Measurements from ENCODE around the gene NSRP1. TPM values are rescaled to one million over a fixed set of nuclear protein-coding genes. Genes with fewer than 3 reads are reported as not detected.

Gene NSRP1
- total RNA-seq, 1 donor from 2014 or later = 25.3 TPM

DNA sequence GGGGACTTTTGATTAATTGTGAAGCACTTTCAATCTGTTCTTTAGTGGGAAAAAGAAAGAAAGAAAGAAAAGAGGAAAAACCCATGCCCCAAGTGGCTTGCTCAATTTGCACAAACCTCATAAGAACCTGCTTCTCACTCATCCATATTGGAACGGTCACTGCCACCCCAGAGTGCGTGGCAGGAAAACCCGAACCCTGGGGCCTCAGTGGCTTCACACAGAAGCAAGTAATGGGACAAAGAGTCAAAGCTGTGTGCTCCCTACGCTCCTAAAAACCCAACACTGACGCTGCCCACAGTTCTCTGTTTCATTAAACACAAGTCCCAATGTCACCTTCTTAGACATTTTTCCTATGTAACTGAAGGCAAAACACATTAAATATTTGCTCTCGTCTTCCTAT, 117.7 kb downstream of the NSRP1 start:
- H3K27me3 Mint-ChIP-seq = peaks cover 60% of the 10 kb centered on the region
- no peaks in the 10 kb centered on the region for H3K36me3 Mint-ChIP-seq (ENCODE audit: insufficient read depth)
- H3K4me3 Mint-ChIP-seq (ENCODE audit: low read depth) = no peak overlapping the region
- peaks cover 43% of the 10 kb centered on the region for H3K4me1 Mint-ChIP-seq (ENCODE audit: low read depth)
- TF ChIP-seq, protein P1, sequence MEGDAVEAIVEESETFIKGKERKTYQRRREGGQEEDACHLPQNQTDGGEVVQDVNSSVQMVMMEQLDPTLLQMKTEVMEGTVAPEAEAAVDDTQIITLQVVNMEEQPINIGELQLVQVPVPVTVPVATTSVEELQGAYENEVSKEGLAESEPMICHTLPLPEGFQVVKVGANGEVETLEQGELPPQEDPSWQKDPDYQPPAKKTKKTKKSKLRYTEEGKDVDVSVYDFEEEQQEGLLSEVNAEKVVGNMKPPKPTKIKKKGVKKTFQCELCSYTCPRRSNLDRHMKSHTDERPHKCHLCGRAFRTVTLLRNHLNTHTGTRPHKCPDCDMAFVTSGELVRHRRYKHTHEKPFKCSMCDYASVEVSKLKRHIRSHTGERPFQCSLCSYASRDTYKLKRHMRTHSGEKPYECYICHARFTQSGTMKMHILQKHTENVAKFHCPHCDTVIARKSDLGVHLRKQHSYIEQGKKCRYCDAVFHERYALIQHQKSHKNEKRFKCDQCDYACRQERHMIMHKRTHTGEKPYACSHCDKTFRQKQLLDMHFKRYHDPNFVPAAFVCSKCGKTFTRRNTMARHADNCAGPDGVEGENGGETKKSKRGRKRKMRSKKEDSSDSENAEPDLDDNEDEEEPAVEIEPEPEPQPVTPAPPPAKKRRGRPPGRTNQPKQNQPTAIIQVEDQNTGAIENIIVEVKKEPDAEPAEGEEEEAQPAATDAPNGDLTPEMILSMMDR (IDR thresholded peaks at IDR 0.05; ENCODE audit: unreplicated experiment) = no peak
- no peaks in the 10 kb centered on the region for H3K9me3 Mint-ChIP-seq (ENCODE audit: low read depth)
- no peak for DNase-seq (ENCODE audit: low spot score, unreplicated experiment)
- no peak overlapping the region for H3K27ac Mint-ChIP-seq

DNA sequence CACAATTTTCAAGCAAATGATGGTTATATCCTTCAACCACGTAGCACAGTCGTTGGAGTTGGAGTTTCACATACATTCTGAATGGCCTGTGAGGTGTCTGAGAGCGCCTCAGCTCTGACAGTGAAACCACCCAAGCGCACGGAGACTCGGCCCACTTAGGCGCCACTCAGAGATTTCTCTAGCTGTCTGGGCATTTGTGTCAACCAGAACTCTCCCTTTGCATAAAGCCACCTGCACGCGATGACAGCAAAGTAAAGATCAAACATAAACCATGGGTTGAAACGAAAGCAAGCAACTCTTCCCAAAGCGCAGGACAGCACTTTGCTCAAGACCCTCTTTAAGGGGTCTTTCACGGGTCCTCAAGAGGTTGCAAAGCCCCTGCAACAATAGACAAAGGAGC, 118.3 kb downstream of the NSRP1 start:
- Mint-ChIP-seq H3K27me3 (peaks cover 62% of the 10 kb centered on the region), H3K4me3 (ENCODE audit: low read depth) (peak overlapping the region; percentile 47), H3K4me1 (ENCODE audit: low read depth) (peaks cover 43% of the 10 kb centered on the region), H3K27ac (no peak overlapping the region), H3K36me3 (ENCODE audit: insufficient read depth) (no peaks in the 10 kb centered on the region), H3K9me3 (ENCODE audit: low read depth) (no peaks in the 10 kb centered on the region)
- TF ChIP-seq, protein P1 (IDR thresholded peaks at IDR 0.05; ENCODE audit: unreplicated experiment) = no peak
- DNase-seq (ENCODE audit: low spot score, unreplicated experiment) = no peak

DNA sequence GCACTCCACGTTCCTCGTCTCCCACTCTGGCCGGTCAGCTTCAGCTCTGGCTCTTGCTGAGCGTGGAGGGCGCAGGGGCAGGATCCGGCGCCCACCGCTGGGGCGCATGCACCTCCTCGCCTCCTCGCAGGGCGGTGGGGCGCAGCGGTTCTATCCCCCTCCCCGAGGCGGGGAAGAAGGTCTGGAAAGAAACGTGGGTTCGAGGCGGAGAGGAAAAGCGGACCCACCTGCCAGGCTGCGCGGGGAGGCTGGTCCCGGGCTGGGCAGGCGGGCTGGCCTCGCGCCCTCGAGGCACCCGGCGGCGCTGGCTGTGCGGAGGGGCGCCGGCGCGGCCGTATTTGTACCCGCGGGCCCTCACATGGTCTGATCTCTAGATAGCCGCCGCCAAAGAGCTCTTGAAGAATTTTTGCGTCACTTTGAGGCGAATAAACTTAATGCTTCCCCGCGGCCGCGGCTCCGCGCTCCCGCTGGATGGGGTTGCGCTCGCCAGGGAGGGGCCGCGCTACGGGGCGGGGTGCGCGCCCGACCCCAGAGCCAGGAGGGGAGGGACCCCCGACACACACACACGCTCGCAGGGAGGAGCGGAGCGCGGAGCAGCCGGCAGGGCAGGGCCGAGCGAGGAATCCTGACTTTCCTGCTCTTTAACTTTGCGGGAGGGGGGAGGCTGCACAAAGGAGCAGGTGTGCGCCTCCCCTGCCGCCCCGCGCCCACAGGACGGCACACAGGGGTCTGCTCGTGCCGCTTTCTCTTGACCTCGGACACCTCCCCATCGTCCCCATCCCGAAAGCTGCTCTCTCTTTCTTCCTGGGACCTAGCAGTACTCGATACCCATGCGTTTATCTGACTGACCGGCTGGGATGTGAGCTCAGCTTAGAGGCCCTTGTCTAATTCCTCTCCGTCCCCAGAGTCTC, 119.0 kb downstream of the NSRP1 start, which contains the start of gene SLC6A4:
TSS of gene SLC6A4 (minus strand) at position 312 of the 911 bp plus-strand sequence. CDS start 13,739 bp downstream, outside the sequence.
- Mint-ChIP-seq H3K4me3 (ENCODE audit: low read depth) (peak within 1 kb of the TSS; percentile 66), H3K36me3 (ENCODE audit: insufficient read depth) (no peaks in the 10 kb centered on the region), H3K4me1 (ENCODE audit: low read depth) (peaks cover 39% of the 10 kb centered on the region), H3K27ac (no peak within 1 kb of the TSS), H3K9me3 (ENCODE audit: low read depth) (no peaks in the 10 kb centered on the region), H3K27me3 (peaks cover 56% of the 10 kb centered on the region)
- TF ChIP-seq, protein P1 (IDR thresholded peaks at IDR 0.05; ENCODE audit: unreplicated experiment) = no peak
- no peak for DNase-seq (ENCODE audit: low spot score, unreplicated experiment)

Small RNA genes lying within 50 kb of the gene (microRNA-seq; reads per million reads assigned to microRNA genes)
- gene MIR423 (ENCODE audit: borderline number of aligned reads, unreplicated experiment) = not detected

Other genes starting within 250 kb of the NSRP1 start
- 20.2 and 20.7 TPM in 2 replicates for gene SSH2, start 186.6 kb upstream of the NSRP1 start, total RNA-seq
- gene EFCAB5, start 175.2 kb upstream of the NSRP1 start, total RNA-seq = 0.44 TPM in 1 of 2 replicates, not detected in the other
- 0.64 and 0.96 TPM in 2 replicates for gene SLC6A4, start 118.9 kb downstream of the NSRP1 start, total RNA-seq
- 60.9 and 64.2 TPM in 2 replicates for gene BLMH, start 175.1 kb downstream of the NSRP1 start, total RNA-seq
- gene TMIGD1, start 217.2 kb downstream of the NSRP1 start, total RNA-seq = not detected in 2 replicates

Measured in progenitor cell of endocrine pancreas (in vitro differentiated cells).